Ascending aorta (tissue), 2 donors: ENCODE measurements around the gene MT1F. TPM values are rescaled to one million over a fixed set of nuclear protein-coding genes. Genes with fewer than 3 reads are reported as not detected.

Source experiments
- DNase-seq, 2 donors: peaks; one replicate each; pipeline ENCODE4 v3.0.0-alpha.2; 2019; ENCODE audit warnings: low spot score in 2 of 2
- H3K27ac ChIP-seq, 2 donors: fragments of 200-600 bp; sonication (generic); one replicate each; pipeline ENCODE4 v1.5.1; 2016 to 2017; ENCODE audit warnings: mild to moderate bottlenecking in 1 of 2
- H3K27me3 ChIP-seq: fragments of 200-600 bp; sonication (generic); one replicate; pipeline ENCODE4 v1.5.1; 2017
- H3K36me3 ChIP-seq, 2 donors: fragments of 200-600 bp; sonication (generic); one replicate each; pipeline ENCODE4 v1.5.1; 2016
- H3K4me1 ChIP-seq, 2 donors: fragments of 200-600 bp; sonication (generic); one replicate each; pipeline ENCODE4 v1.5.1; 2016 to 2017; ENCODE audit warnings: mild to moderate bottlenecking in 1 of 2
- H3K4me3 ChIP-seq, 2 donors: fragments of 200-600 bp; sonication (generic); one replicate each; pipeline ENCODE4 v1.5.1; 2016 to 2017; ENCODE audit warnings: mild to moderate bottlenecking in 1 of 2
- H3K9me3 ChIP-seq, 2 donors: fragments of 200-600 bp; sonication (generic); one replicate each; pipeline ENCODE4 v1.5.1; 2016
- CTCF ChIP-seq, 3 experiments: fragments of 200-600 bp in 2 of 3; fragments of 450-650 bp in 1 of 3; sonication (generic) in 2 of 3; IDR thresholded peaks; one replicate each; pipeline ENCODE4 v1.5.1; 2016 to 2019; ENCODE audit warnings: antibody characterized with exemption in 3 of 3, mild to moderate bottlenecking in 1 of 3, moderate library complexity in 1 of 3
- intact Hi-C: fragments of 100-400 bp; cut with DNase I; formaldehyde crosslinking; loops from one replicate; pipeline ENCODE4 v1.15.1; 2023
- total RNA-seq: library from RNA; depleted of rRNA; stranded (reverse); fragments of >200 nt; gene quantifications from one replicate; pipeline ENCODE4 v1.1.0, GENCODE V29; 2016

MT1F gene
- total RNA-seq, 1 donor from 2014 or later = 9.8 TPM

DNA sequence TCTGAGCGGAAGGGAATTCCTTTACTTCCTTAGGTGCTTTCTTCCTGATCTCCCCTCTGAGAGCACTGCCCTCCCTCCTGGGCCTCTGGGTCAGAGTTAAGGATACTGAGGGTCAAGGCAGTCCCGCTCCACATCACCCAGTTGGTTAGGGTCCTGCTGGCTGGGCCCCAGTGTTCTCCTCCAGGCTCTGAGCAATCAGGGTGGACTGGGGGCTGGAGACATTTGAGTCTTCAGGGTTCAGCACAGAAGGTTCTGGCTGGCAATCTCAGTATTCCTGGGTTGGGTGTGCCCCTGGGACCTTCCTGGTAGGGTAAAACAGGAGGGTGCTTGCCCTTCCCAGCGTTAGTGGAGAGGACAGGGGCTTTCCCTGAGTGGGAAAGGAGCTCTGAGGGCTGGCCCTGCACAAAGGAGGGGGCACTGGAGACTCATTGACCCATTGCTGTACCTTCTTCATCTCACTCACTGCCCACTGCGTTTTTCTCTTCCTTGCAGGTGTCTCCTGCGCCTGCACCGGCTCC lies 24.9 kb upstream of the MT1F start:
- Histone ChIP-seq H3K36me3 (no peaks in the 10 kb centered on the region), H3K4me1 (peaks cover 3 to 12% of the 10 kb centered on the region in 2 donors), H3K27ac (peak overlapping the region; percentile 88 to 96), H3K27me3 (no peaks in the 10 kb centered on the region), H3K9me3 (no peaks in the 10 kb centered on the region), H3K4me3 (peak overlapping the region; percentile 54 to 88)
- no peak for DNase-seq
- TF ChIP-seq CTCF (IDR thresholded peaks at IDR 0.05) = no peak
- intact Hi-C loops = loop anchor here (2.0 to 10.0 kb wide), 2 partner anchors 50 to 552 kb away; partner anchors contain the start of genes MT1X, PSME3IP1 and RSPRY1

GRCh38 chr16:56633535-56633934 lies 24.2 kb upstream of the MT1F start:
- no peak for TF ChIP-seq CTCF (IDR thresholded peaks at IDR 0.05)

GRCh38 chr16:56634715-56635440 lies 22.9 kb upstream of the MT1F start:
- no peaks in the 10 kb centered on the region for H3K27me3 ChIP-seq
- peaks cover 12 to 15% of the 10 kb centered on the region in 2 donors for H3K4me1 ChIP-seq
- intact Hi-C loops = loop anchor here (10.0 kb wide), 1 partner anchor 550 kb away; the partner anchor contains the start of genes PSME3IP1 and RSPRY1
- H3K9me3 ChIP-seq = no peaks in the 10 kb centered on the region
- H3K36me3 ChIP-seq = no peaks in the 10 kb centered on the region
- no peak for TF ChIP-seq CTCF (IDR thresholded peaks at IDR 0.05)
- no peak overlapping the region for H3K27ac ChIP-seq
- no peak overlapping the region for H3K4me3 ChIP-seq
- no peak for DNase-seq

More at GRCh38 chr16:56633535-56633934, 24.2 kb upstream of the MT1F start:
- no peak for DNase-seq
- Histone ChIP-seq H3K27ac (peak overlapping the region; percentile 88 to 96), H3K9me3 (no peaks in the 10 kb centered on the region), H3K27me3 (no peaks in the 10 kb centered on the region), H3K4me3 (peak overlapping the region; percentile 54 to 88), H3K36me3 (no peaks in the 10 kb centered on the region), H3K4me1 (peaks cover 7 to 12% of the 10 kb centered on the region in 2 donors)
- intact Hi-C loops = loop anchor here (2.0 to 10.0 kb wide), 2 partner anchors 49 to 551 kb away; partner anchors contain the start of genes MT1X, PSME3IP1 and RSPRY1

- intact Hi-C loops = loop anchor here (10.0 kb wide), 1 partner anchor 549 kb away; the partner anchor contains the start of genes PSME3IP1 and RSPRY1
- TF ChIP-seq CTCF (IDR thresholded peaks at IDR 0.05) = no peak
- Histone ChIP-seq H3K36me3 (no peaks in the 10 kb centered on the region), H3K27me3 (no peaks in the 10 kb centered on the region), H3K9me3 (no peaks in the 10 kb centered on the region), H3K4me1 (peaks cover 12 to 15% of the 10 kb centered on the region in 2 donors), H3K27ac (no peak overlapping the region), H3K4me3 (no peak overlapping the region)
- DNase-seq = no peak
Measured at GRCh38 chr16:56635441-56635967, 22.3 kb upstream of the MT1F start.

DNA sequence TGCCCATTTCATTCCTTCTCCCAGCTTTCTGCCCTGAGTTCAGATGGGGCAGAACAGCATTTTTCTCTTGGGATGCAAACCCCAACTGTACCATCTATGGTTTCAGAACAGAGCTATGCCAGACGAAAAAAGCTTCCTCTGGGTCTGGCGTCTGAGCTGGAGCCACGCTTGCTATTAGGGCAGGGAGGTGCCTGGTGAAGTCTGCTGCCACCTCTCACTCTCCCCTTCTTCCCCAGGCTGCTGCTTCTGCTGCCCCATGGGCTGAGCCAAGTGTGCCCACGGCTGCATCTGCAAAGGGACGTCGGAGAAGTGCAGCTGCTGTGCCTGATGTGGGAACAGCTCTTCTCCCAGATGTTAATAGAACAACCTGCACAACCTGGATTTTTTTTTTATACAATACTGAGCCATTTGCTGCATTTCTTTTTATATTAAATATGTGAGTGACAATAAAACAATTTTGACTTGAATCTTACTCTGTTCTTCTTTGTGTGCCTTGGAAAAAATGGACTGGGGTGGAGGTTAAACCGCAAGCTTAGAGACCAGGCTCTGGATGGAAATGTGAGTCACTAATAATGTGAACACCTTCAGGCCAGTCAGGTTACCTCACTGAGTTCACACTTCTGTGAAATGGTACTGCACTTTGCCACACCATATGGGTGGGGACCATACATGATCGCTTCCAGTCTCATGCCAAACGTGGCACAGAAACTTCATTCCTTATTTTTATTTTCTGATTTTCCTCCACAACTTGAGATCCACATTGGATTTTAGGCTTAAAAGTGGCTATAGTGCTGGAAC lies 20.9 kb upstream of the MT1F start:
- H3K4me1 ChIP-seq = peaks cover 8 to 12% of the 10 kb centered on the region in 2 donors
- DNase-seq = no peak
- H3K36me3 ChIP-seq = no peaks in the 10 kb centered on the region
- no peak for TF ChIP-seq CTCF (IDR thresholded peaks at IDR 0.05)
- peak overlapping the region in 1 of 2 donors; percentile 82 for H3K27ac ChIP-seq
- intact Hi-C loops = loop anchor here (10.0 kb wide), 1 partner anchor 548 kb away; the partner anchor contains the start of genes PSME3IP1 and RSPRY1
- no peaks in the 10 kb centered on the region for H3K27me3 ChIP-seq
- no peaks in the 10 kb centered on the region for H3K9me3 ChIP-seq
- no peak overlapping the region for H3K4me3 ChIP-seq
